Karpas-422 (cell line): Measurements from ENCODE around the gene CCDC13. TPM values are rescaled to one million over a fixed set of nuclear protein-coding genes. Genes with fewer than 3 reads are reported as not detected.

Experiments used
- DNase-seq: peaks from one replicate; pipeline ENCODE4 v3.0.0-alpha.2; 2015
- H2AFZ ChIP-seq: fragments of 200-600 bp; sonication (generic); 2 replicates; pipeline ENCODE4 v1.6.1; 2014; ENCODE audit warnings: antibody characterized with exemption, low read length, mixed read lengths
- H3K27ac ChIP-seq: fragments of 200-600 bp; sonication (generic); 2 replicates; pipeline ENCODE4 v1.5.1; 2014; ENCODE audit warnings: mild to moderate bottlenecking, low read length, moderate library complexity
- H3K27me3 ChIP-seq: fragments of 200-600 bp; sonication (generic); 2 replicates; pipeline ENCODE4 v1.6.1; 2014; ENCODE audit warnings: low read length, mixed read lengths
- H3K36me3 ChIP-seq: fragments of 200-600 bp; sonication (generic); 2 replicates; pipeline ENCODE4 v1.6.1; 2014; ENCODE audit warnings: low read length, mixed read lengths; ENCODE audit not compliant: insufficient read depth
- H3K4me1 ChIP-seq: fragments of 200-600 bp; sonication (generic); 2 replicates; pipeline ENCODE4 v1.6.1; 2014; ENCODE audit warnings: mild to moderate bottlenecking, low read length, mixed read lengths
- H3K4me2 ChIP-seq: fragments of 200-600 bp; sonication (generic); 2 replicates; pipeline ENCODE4 v1.6.1; 2014; ENCODE audit warnings: low read length, low read depth, mild to moderate bottlenecking; ENCODE audit not compliant: poor library complexity, severe bottlenecking
- H3K4me3 ChIP-seq: fragments of 200-600 bp; sonication (generic); 2 replicates; pipeline ENCODE4 v1.5.1; 2014; ENCODE audit warnings: mild to moderate bottlenecking, antibody characterized with exemption, low read length, mixed read lengths
- H3K79me2 ChIP-seq: fragments of 200-600 bp; sonication (generic); 2 replicates; pipeline ENCODE4 v1.6.1; 2014; ENCODE audit warnings: mild to moderate bottlenecking, low read length, mixed read lengths
- H3K9ac ChIP-seq: fragments of 200-600 bp; sonication (generic); 2 replicates; pipeline ENCODE4 v1.6.0; 2014; ENCODE audit warnings: low read length
- H3K9me2 ChIP-seq: fragments of 200-600 bp; sonication (generic), shearing (Covaris generic); replicated peaks from 2 replicates; pipeline ENCODE4 v1.6.0; 2014; ENCODE audit warnings: mild to moderate bottlenecking, low read length, moderate library complexity; ENCODE audit not compliant: insufficient read depth
- H3K9me3 ChIP-seq: fragments of 300-700, 200-600 bp; sonication (generic); 2 replicates; pipeline ENCODE4 v1.6.1; 2014; ENCODE audit warnings: low read length, mixed read lengths
- H4K20me1 ChIP-seq: fragments of 200-600 bp; sonication (generic); 2 replicates; pipeline ENCODE4 v1.6.1; 2014; ENCODE audit warnings: mild to moderate bottlenecking, antibody characterized with exemption, low read length, low read depth; ENCODE audit not compliant: insufficient read depth
- total RNA-seq: library from RNA; depleted of rRNA; stranded (reverse); fragments of >200 nt; shearing (Covaris generic); gene quantifications from 2 replicates; pipeline ENCODE4 v1.2.3, GENCODE V29; 2014; ENCODE audit warnings: low replicate concordance

Gene CCDC13
- total RNA-seq, 1 experiment from 2014 or later: 4.2 TPM

GRCh38 chr3:42732829-42733459 is 40.1 kb downstream of the CCDC13 start:
- no peaks in the 10 kb centered on the region for H3K27me3 ChIP-seq
- no peaks in the 10 kb centered on the region for H4K20me1 ChIP-seq
- DNase-seq: no peak
- no peak overlapping the region for H2AFZ ChIP-seq
- H3K4me2 ChIP-seq: no peak overlapping the region
- H3K9me3 ChIP-seq: no peaks in the 10 kb centered on the region
- H3K4me3 ChIP-seq: no peak overlapping the region
- no peak overlapping the region for H3K27ac ChIP-seq
- no peaks in the 10 kb centered on the region for H3K79me2 ChIP-seq
- no peak overlapping the region for H3K9ac ChIP-seq
- H3K4me1 ChIP-seq: no peaks in the 10 kb centered on the region
- no peaks in the 10 kb centered on the region for H3K36me3 ChIP-seq
- no peaks in the 10 kb centered on the region for H3K9me2 ChIP-seq

DNA sequence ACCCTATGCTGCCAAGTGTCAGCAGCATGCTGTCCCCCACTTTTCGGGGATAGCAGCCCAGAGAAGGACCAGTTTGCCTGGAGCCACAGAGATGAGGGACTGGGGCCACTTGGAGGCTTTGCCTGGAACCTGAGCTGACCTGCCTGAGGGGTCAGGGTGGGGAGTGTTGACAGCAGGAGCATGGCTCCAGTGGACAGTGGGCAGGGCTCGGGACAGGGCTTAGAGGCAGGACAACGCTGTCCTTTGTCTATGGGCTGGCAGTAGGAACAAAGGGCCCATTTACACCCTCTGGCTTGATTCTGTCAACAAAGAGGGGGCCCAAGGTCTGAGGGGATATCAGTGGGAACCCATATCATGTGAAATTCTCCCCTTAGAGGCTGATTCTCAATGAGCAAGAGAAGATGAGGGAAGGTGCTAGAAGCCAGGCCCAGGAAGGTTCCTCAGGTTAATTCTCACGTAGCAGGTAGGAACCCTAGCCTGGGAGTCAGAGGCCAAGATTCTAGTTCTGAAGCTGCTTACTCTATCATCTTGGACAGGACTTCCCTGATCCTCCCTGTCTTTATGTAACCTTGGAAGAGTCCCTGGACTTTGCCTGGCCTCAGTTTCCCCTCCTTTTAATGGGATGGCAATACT is 40.7 kb downstream of the CCDC13 start:
- Histone ChIP-seq H2AFZ (no peak overlapping the region), H3K79me2 (no peaks in the 10 kb centered on the region), H3K4me2 (no peak overlapping the region), H3K27ac (no peak overlapping the region), H3K9me2 (no peaks in the 10 kb centered on the region), H3K27me3 (no peaks in the 10 kb centered on the region), H4K20me1 (no peaks in the 10 kb centered on the region), H3K4me1 (no peaks in the 10 kb centered on the region), H3K9ac (no peak overlapping the region), H3K4me3 (no peak overlapping the region), H3K9me3 (no peaks in the 10 kb centered on the region), H3K36me3 (no peaks in the 10 kb centered on the region)
- DNase-seq: no peak

DNA sequence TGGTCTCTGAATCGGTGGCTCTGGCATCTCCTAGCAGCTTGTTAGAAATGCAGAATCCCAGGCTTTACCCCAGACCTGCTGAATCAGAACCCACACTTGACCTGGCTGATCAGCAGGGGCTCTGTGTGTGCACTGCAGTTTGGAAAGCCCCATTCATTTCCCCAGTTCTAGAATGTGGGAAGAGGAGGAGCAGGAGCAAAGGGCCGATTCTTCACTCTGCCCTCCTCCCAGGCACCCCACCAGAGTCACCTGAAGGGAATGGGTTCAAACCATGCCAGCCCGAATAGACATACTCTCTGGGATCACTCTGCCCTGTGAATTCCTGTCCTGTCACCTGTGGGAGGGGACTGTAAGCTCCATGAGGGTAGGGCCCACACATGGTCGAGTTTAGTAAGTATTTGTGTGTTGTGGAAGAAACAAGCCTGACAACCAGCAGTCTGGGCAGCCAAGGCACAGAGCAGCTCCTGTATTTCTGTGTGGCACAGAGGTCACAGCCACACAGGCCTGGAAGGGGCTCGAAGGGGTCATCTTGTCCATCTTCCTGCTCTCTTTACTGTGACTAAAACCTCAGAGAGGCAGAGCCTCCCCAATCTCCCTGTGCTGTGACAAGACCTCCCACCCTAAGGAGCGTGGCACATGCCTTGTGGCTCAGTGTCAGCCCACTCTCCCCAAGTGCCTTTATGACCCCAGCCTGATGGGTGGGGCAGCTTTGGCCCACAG is 41.4 kb downstream of the CCDC13 start:
- Histone ChIP-seq H3K9ac (no peak overlapping the region), H3K36me3 (no peaks in the 10 kb centered on the region), H3K4me1 (no peaks in the 10 kb centered on the region)

GRCh38 chr3:42730706-42731420 is 42.2 kb downstream of the CCDC13 start:
- no peak for DNase-seq
- H2AFZ ChIP-seq: no peak overlapping the region
- no peaks in the 10 kb centered on the region for H3K9me3 ChIP-seq
- H3K4me1 ChIP-seq: no peaks in the 10 kb centered on the region
- H4K20me1 ChIP-seq: no peaks in the 10 kb centered on the region
- H3K27ac ChIP-seq: no peak overlapping the region
- H3K9ac ChIP-seq: no peak overlapping the region
- H3K9me2 ChIP-seq: no peaks in the 10 kb centered on the region
- H3K4me3 ChIP-seq: no peak overlapping the region
- no peaks in the 10 kb centered on the region for H3K36me3 ChIP-seq
- no peaks in the 10 kb centered on the region for H3K27me3 ChIP-seq
- H3K79me2 ChIP-seq: no peaks in the 10 kb centered on the region
- H3K4me2 ChIP-seq: no peak overlapping the region

More for the DNA sequence above, 41.4 kb downstream of the CCDC13 start:
- no peak overlapping the region for H3K27ac ChIP-seq
- H4K20me1 ChIP-seq: no peaks in the 10 kb centered on the region
- no peaks in the 10 kb centered on the region for H3K27me3 ChIP-seq
- H3K4me3 ChIP-seq: no peak overlapping the region
- H3K9me3 ChIP-seq: no peaks in the 10 kb centered on the region
- H2AFZ ChIP-seq: no peak overlapping the region
- H3K9me2 ChIP-seq: no peaks in the 10 kb centered on the region
- DNase-seq: no peak
- H3K4me2 ChIP-seq: no peak overlapping the region
- no peaks in the 10 kb centered on the region for H3K79me2 ChIP-seq

GRCh38 chr3:42730294-42730693 is 42.8 kb downstream of the CCDC13 start:
- Histone ChIP-seq H3K9me3 (no peaks in the 10 kb centered on the region), H4K20me1 (no peaks in the 10 kb centered on the region)

GRCh38 chr3:42729404-42730145 is 43.5 kb downstream of the CCDC13 start:
- H3K9ac ChIP-seq: no peak overlapping the region
- H4K20me1 ChIP-seq: no peaks in the 10 kb centered on the region
- H3K79me2 ChIP-seq: no peaks in the 10 kb centered on the region
- H3K9me2 ChIP-seq: no peaks in the 10 kb centered on the region
- no peak overlapping the region for H3K4me3 ChIP-seq
- H3K27ac ChIP-seq: no peak overlapping the region
- no peak overlapping the region for H2AFZ ChIP-seq
- H3K9me3 ChIP-seq: no peaks in the 10 kb centered on the region
- H3K27me3 ChIP-seq: no peaks in the 10 kb centered on the region
- no peak for DNase-seq
- no peaks in the 10 kb centered on the region for H3K36me3 ChIP-seq
- no peaks in the 10 kb centered on the region for H3K4me1 ChIP-seq
- no peak overlapping the region for H3K4me2 ChIP-seq

More at GRCh38 chr3:42730294-42730693, 42.8 kb downstream of the CCDC13 start:
- no peak overlapping the region for H3K4me3 ChIP-seq
- H3K9me2 ChIP-seq: no peaks in the 10 kb centered on the region
- H2AFZ ChIP-seq: no peak overlapping the region
- H3K4me2 ChIP-seq: no peak overlapping the region
- no peaks in the 10 kb centered on the region for H3K79me2 ChIP-seq
- H3K9ac ChIP-seq: no peak overlapping the region
- DNase-seq: no peak
- no peaks in the 10 kb centered on the region for H3K36me3 ChIP-seq
- no peak overlapping the region for H3K27ac ChIP-seq
- H3K4me1 ChIP-seq: no peaks in the 10 kb centered on the region
- no peaks in the 10 kb centered on the region for H3K27me3 ChIP-seq

DNA sequence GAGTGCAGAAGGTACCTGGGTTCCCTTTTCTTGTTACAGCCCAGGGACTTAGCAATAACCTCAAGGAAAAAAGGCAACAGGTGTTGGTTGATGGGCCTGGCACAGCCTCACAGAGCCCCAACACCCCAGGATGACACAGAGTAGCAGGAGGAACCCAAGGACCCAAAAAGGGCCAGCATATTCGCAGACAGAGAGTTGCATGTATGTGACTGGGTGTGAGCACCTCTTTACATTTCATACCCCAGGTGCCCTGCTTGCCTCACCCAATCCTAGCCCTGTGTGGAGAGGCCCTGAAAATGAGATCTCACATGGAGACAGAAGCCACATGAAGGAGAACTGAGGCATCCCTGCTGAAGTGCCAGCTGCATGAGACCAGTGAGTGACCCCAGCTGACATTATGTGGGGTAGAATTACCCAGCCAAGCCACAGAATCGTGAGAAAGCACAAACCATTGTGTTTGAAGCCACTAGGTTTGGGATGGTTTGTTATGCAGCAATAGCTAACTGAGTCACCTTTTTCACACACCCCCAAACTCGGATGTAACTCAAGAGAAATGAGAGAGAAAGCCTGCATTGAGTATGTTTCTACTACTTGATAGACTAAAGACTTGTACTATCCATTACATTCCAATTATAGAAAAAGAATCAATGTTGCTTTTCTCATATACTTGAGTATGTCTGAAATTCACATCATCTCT is 44.2 kb downstream of the CCDC13 start:
- Histone ChIP-seq H3K79me2 (no peaks in the 10 kb centered on the region), H3K4me1 (no peaks in the 10 kb centered on the region), H3K4me2 (no peak overlapping the region), H3K9me2 (no peaks in the 10 kb centered on the region), H3K36me3 (no peaks in the 10 kb centered on the region), H4K20me1 (no peaks in the 10 kb centered on the region), H3K4me3 (no peak overlapping the region), H3K9ac (no peak overlapping the region), H3K27ac (no peak overlapping the region), H3K27me3 (no peaks in the 10 kb centered on the region), H3K9me3 (no peaks in the 10 kb centered on the region), H2AFZ (no peak overlapping the region)
- no peak for DNase-seq
